HepG2 (cell line): ENCODE measurements around the gene RAD21L1. TPM values are rescaled to one million over a fixed set of nuclear protein-coding genes. Genes with fewer than 3 reads are reported as not detected.

Experiments
- ARID3A ChIP-seq: IDR thresholded peaks from 2 replicates; pipeline ENCODE4 v1.6.1; 2012; ENCODE audit warnings: low read depth, low read length, improper control_type of control experiment
- BHLHE40 ChIP-seq: IDR thresholded peaks from 2 replicates; pipeline ENCODE4 v1.6.1; 2011; ENCODE audit warnings: low read length, improper control_type of control experiment
- CENPX ChIP-seq: sonication (generic); formaldehyde crosslinking; IDR thresholded peaks from 2 replicates; pipeline ENCODE4 v1.9.0; 2021; ENCODE audit warnings: mild to moderate bottlenecking, missing genetic modification reagents, moderate library complexity
- DNMT1 ChIP-seq: sonication (generic); formaldehyde crosslinking; IDR thresholded peaks from 2 replicates; pipeline ENCODE4 v1.5.1; 2020; ENCODE audit warnings: mild to moderate bottlenecking, missing genetic modification reagents
- DR1 ChIP-seq: sonication (generic); formaldehyde crosslinking; IDR thresholded peaks from 2 replicates; pipeline ENCODE4 v1.8.0; 2021; ENCODE audit warnings: mild to moderate bottlenecking, missing genetic modification reagents, inconsistent platforms
- FUBP1 ChIP-seq: sonication (generic); formaldehyde crosslinking; IDR thresholded peaks from 2 replicates; pipeline ENCODE4 v1.5.1; 2020; ENCODE audit warnings: missing genetic modification reagents, mild to moderate bottlenecking, borderline replicate concordance
- LBX2 ChIP-seq: sonication (generic); formaldehyde crosslinking; IDR thresholded peaks from 2 replicates; pipeline ENCODE4 v1.5.0; 2020; ENCODE audit warnings: missing genetic modification reagents, mild to moderate bottlenecking, borderline replicate concordance
- MIER3 ChIP-seq: IDR thresholded peaks from 2 replicates; pipeline ENCODE4 v1.6.1; 2016; ENCODE audit warnings: missing compliant biosample characterization, borderline replicate concordance
- MTA1 ChIP-seq: sonication (generic); formaldehyde crosslinking; IDR thresholded peaks from 2 replicates; pipeline ENCODE4 v1.4.0; 2020; ENCODE audit warnings: missing genetic modification reagents, mild to moderate bottlenecking, borderline replicate concordance
- NBN ChIP-seq: fragments of 450-650 bp; conservative IDR thresholded peaks from 2 replicates; pipeline ENCODE4 v1.6.1; 2017
- PATZ1 ChIP-seq: sonication (generic); formaldehyde crosslinking; IDR thresholded peaks from 2 replicates; pipeline ENCODE4 v1.4.0; 2020; ENCODE audit warnings: missing genetic modification reagents
- PAX8 ChIP-seq: sonication (generic); formaldehyde crosslinking; IDR thresholded peaks from 2 replicates; pipeline ENCODE4 v1.8.0; 2022; ENCODE audit warnings: mild to moderate bottlenecking, missing genetic modification reagents, borderline replicate concordance
- PHF5A ChIP-seq: IDR thresholded peaks from one replicate; pipeline ENCODE4 v1.6.1; 2018; ENCODE audit warnings: low read depth, missing genetic modification reagents; ENCODE audit not compliant: unreplicated experiment
- PHF8 ChIP-seq: sonication (generic); formaldehyde crosslinking; IDR thresholded peaks from 2 replicates; pipeline ENCODE4 v1.5.0; 2020; ENCODE audit warnings: missing genetic modification reagents
- SIX1 ChIP-seq: sonication (generic); formaldehyde crosslinking; IDR thresholded peaks from 2 replicates; pipeline ENCODE4 v1.4.0; 2020; ENCODE audit warnings: missing genetic modification reagents, borderline replicate concordance
- TMF1 ChIP-seq: sonication (generic); formaldehyde crosslinking; IDR thresholded peaks from 2 replicates; pipeline ENCODE4 v1.8.1; 2022; ENCODE audit warnings: low read depth, missing genetic modification reagents
- TRAFD1 ChIP-seq: sonication (generic); formaldehyde crosslinking; IDR thresholded peaks from 2 replicates; pipeline ENCODE4 v1.5.1; 2020; ENCODE audit warnings: missing genetic modification reagents, mild to moderate bottlenecking, borderline replicate concordance
- ZNF160 ChIP-seq: sonication (generic); formaldehyde crosslinking; IDR thresholded peaks from 2 replicates; pipeline ENCODE4 v1.8.0; 2022; ENCODE audit warnings: mild to moderate bottlenecking, inconsistent platforms, missing genetic modification reagents
- ZNF431 ChIP-seq: sonication (generic); formaldehyde crosslinking; IDR thresholded peaks from 2 replicates; pipeline ENCODE4 v1.9.0; 2022; ENCODE audit warnings: missing genetic modification reagents, low read depth, mild to moderate bottlenecking, borderline replicate concordance
- ZNF512 ChIP-seq: sonication (generic); formaldehyde crosslinking; IDR thresholded peaks from 2 replicates; pipeline ENCODE4 v1.4.0; 2020; ENCODE audit warnings: mild to moderate bottlenecking, missing genetic modification reagents
- ZNF605 ChIP-seq: sonication (generic); formaldehyde crosslinking; IDR thresholded peaks from 2 replicates; pipeline ENCODE4 v1.8.0; 2022; ENCODE audit warnings: mild to moderate bottlenecking, missing genetic modification reagents
- polyA plus RNA-seq, 8 experiments: library from polyadenylated mRNA; depleted of rRNA in 3 of 8; stranded (reverse) in 7 of 8; unstranded in 1 of 8; fragments of >200 nt; fragmentation: Illumina TruSeq in 4 of 8; extraction: Trizol in 4 of 8; gene quantifications; 2 replicates each; pipeline versions ENCODE4 v1.2.1 to v1.2.3, GENCODE V29; 2011 to 2016; ENCODE audit warnings: low read depth in 4 of 8, missing spikeins in 1 of 8, mixed read lengths in 1 of 8; ENCODE audit not compliant: insufficient read depth in 1 of 8
- total RNA-seq, 5 experiments: library from RNA; depleted of rRNA; stranded (reverse); fragments of >200 nt; fragmentation: Illumina TruSeq; extraction: Trizol; gene quantifications; 2 replicates each; pipeline ENCODE4 v1.2.3, GENCODE V29; 2016; ENCODE audit warnings: low read depth in 1 of 5

RAD21L1 gene
- total and polyA plus RNA-seq, 2 of the 13 experiments (the other 11 are each of a cell fraction or from before 2014, with no cell fraction given), result not detected

GRCh38 chr20:1187605-1188171, 38.2 kb upstream of the RAD21L1 start (continued):
- TF ChIP-seq TRAFD1 (CRISPR knock-in tag) (0 out of 2 replicates have a peak, but pooled peaks have one; percentile 61), DR1 (CRISPR knock-in tag) (no peak), PHF5A (CRISPR knock-in tag) (peak; percentile 37), LBX2 (CRISPR knock-in tag) (no peak), CENPX (CRISPR knock-in tag) (no peak), SIX1 (peak; percentile 25; the same call in 1 of the 2 replicates), PAX8 (CRISPR knock-in tag) (no peak), NBN (no peak), MTA1 (no peak), ZNF512 (no peak), ZNF605 (CRISPR knock-in tag) (no peak), MIER3 (CRISPR knock-in tag) (0 out of 2 replicates have a peak, but pooled peaks have one; percentile 52), ZNF431 (CRISPR knock-in tag) (no peak), PATZ1 (CRISPR knock-in tag) (no peak; the same call in 1 of the 2 replicates), DNMT1 (no peak), PHF8 (CRISPR knock-in tag) (no peak), FUBP1 (CRISPR knock-in tag) (no peak), ARID3A (peak; percentile 96), ZNF160 (no peak), BHLHE40 (no peak), TMF1 (no peak)
